Measurements from ENCODE around the gene BTBD9. TPM values are rescaled to one million over a fixed set of nuclear protein-coding genes. Genes with fewer than 3 reads are reported as not detected.

Gene BTBD9
- total RNA-seq, 1 donor from 2014 or later, result 47.9 TPM

- no peak for TF ChIP-seq CTCF (IDR thresholded peaks at IDR 0.05)
- no peaks in the 10 kb centered on the region for H3K27me3 ChIP-seq
- intact Hi-C loops (cut with DNase I), result no loop called here
- no peaks in the 10 kb centered on the region for H3K4me1 ChIP-seq
- no peak overlapping the region for H3K4me3 ChIP-seq
- no peaks in the 10 kb centered on the region for H3K36me3 ChIP-seq
- no peaks in the 10 kb centered on the region for H3K9me3 ChIP-seq
- ATAC-seq (no peak), DNase-seq (no peak)
- H3K27ac ChIP-seq, result no peak overlapping the region
Observed at GRCh38 chr6:38391626-38392579, 247.8 kb downstream of the BTBD9 start.

GRCh38 chr6:38391206-38391605, 248.5 kb downstream of the BTBD9 start:
- H3K27me3 ChIP-seq, result no peaks in the 10 kb centered on the region
- intact Hi-C loops (cut with DNase I), result no loop called here
- no peak for DNase-seq
- H3K27ac ChIP-seq, result no peak overlapping the region
- no peak for TF ChIP-seq CTCF (IDR thresholded peaks at IDR 0.05)
- H3K36me3 ChIP-seq, result no peaks in the 10 kb centered on the region
- H3K4me3 ChIP-seq, result no peak overlapping the region
- no peaks in the 10 kb centered on the region for H3K4me1 ChIP-seq
- H3K9me3 ChIP-seq, result no peaks in the 10 kb centered on the region
- ATAC-seq, result no peak

DNA sequence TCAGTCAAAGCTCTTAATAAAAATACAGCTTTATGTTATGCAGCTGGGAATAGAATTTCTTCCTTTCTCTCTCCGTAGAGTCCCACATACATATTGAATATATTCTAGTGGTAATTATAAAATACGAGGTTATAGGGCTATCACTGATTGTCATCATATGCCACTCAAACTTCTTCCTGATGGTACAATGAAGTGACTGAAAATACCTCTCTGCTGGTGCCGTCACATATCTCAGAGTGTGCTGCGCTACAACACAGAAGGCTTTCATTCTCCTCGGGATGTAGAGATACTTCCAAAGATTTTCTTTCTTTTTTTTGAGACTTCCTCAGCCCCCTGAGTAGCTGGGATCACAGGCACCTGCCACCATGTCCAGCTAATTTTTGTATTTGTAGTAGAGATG, 249.9 kb downstream of the BTBD9 start:
- H3K4me3 ChIP-seq, result no peak overlapping the region
- TF ChIP-seq CTCF (IDR thresholded peaks at IDR 0.05), result no peak
- H3K27me3 ChIP-seq, result no peaks in the 10 kb centered on the region
- H3K4me1 ChIP-seq, result no peaks in the 10 kb centered on the region
- no peak for ATAC-seq
- H3K9me3 ChIP-seq, result no peaks in the 10 kb centered on the region
- no peaks in the 10 kb centered on the region for H3K36me3 ChIP-seq
- intact Hi-C loops (cut with DNase I), result no loop called here
- DNase-seq, result no peak
- H3K27ac ChIP-seq, result no peak overlapping the region

GRCh38 chr6:38387971-38388370, 251.8 kb downstream of the BTBD9 start:
- H3K9me3 ChIP-seq, result no peaks in the 10 kb centered on the region
- intact Hi-C loops (cut with DNase I), result no loop called here
- no peak for TF ChIP-seq CTCF (IDR thresholded peaks at IDR 0.05)
- H3K4me1 ChIP-seq, result no peaks in the 10 kb centered on the region
- ATAC-seq (no peak), DNase-seq (no peak)
- H3K36me3 ChIP-seq, result no peaks in the 10 kb centered on the region
- no peaks in the 10 kb centered on the region for H3K27me3 ChIP-seq
- no peak overlapping the region for H3K27ac ChIP-seq
- no peak overlapping the region for H3K4me3 ChIP-seq

DNA sequence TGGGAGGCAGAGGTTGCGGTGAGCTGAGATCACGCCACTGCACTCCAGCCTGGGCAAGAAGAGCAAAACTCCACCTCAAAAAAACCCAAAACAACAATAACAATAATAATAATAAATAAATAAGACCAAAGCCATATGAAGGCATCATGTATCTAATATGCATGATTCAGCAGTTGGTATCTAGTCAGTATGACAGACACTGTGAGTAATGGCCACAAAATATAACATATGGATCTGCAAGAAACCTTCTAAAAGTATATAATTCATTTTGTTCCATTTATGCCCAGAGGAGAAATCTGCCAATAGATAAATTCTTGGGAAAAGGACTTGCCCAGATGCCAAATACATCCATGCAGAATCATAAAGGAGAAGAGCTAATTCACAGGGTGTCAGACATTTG, 252.3 kb downstream of the BTBD9 start:
- ATAC-seq, result no peak
- Histone ChIP-seq H3K27me3 (no peaks in the 10 kb centered on the region), H3K4me3 (no peak overlapping the region), H3K36me3 (no peaks in the 10 kb centered on the region), H3K9me3 (no peaks in the 10 kb centered on the region), H3K27ac (no peak overlapping the region), H3K4me1 (no peaks in the 10 kb centered on the region)
- intact Hi-C loops (cut with DNase I), result no loop called here
- no peak for TF ChIP-seq CTCF (IDR thresholded peaks at IDR 0.05)
- DNase-seq, result no peak

Data from upper lobe of right lung (tissue), 1 donor.